ENCODE data around the gene TXLNB. TPM values are rescaled to one million over a fixed set of nuclear protein-coding genes. Genes with fewer than 3 reads are reported as not detected.

Gene TXLNB
- total RNA-seq (2021; fragmentation: NEBNext Ultra II Directional; extraction: Animal tissue kit (Norgen Biotek cat#: 25700)), result under 1 TPM in 1 of 6 experiments, not detected in 5; 0.07 TPM
- long read RNA-seq, result 0 reads

GRCh38 chr6:139291813-139292619, at the start of gene TXLNB:
TSS of gene TXLNB (minus strand) at chr6:139291998. CDS start at chr6:139288899, 3,099 bp downstream.
- Mint-ChIP-seq H3K27me3 (ENCODE audit: insufficient read depth) (peaks cover 3% of the 10 kb centered on the region; the same call in 1 of the 2 replicates), H3K4me1 (ENCODE audit: low read depth) (peaks cover 33% of the 10 kb centered on the region), H3K9me3 (no peaks in the 10 kb centered on the region), H3K27ac (peak within 1 kb of the TSS; percentile 90), H3K4me3 (peak within 1 kb of the TSS; percentile 80), H3K36me3 (ENCODE audit: low read depth) (0 out of 2 replicates have a peak, but pooled peaks cover 4% of the 10 kb centered on the region)
- DNase-seq, result peak; percentile 58
- no peak for TF ChIP-seq CTCF (IDR thresholded peaks at IDR 0.05)

- Mint-ChIP-seq H3K36me3 (ENCODE audit: low read depth) (no peaks in the 10 kb centered on the region), H3K4me3 (no peak overlapping the region), H3K9me3 (no peaks in the 10 kb centered on the region), H3K4me1 (ENCODE audit: low read depth) (peaks cover 15% of the 10 kb centered on the region; the same call in 1 of the 2 replicates), H3K27ac (no peak overlapping the region), H3K27me3 (ENCODE audit: insufficient read depth) (peaks cover 3% of the 10 kb centered on the region)
- DNase-seq, result no peak
- TF ChIP-seq CTCF (IDR thresholded peaks at IDR 0.05), result no peak
Observed at GRCh38 chr6:139341060-139341459, 49.3 kb upstream of the TXLNB start.

GRCh38 chr6:139338795-139339194, 47.0 kb upstream of the TXLNB start:
- Mint-ChIP-seq H3K4me1 (ENCODE audit: low read depth) (peaks cover 29% of the 10 kb centered on the region), H3K4me3 (no peak overlapping the region), H3K36me3 (ENCODE audit: low read depth) (no peaks in the 10 kb centered on the region), H3K27me3 (ENCODE audit: insufficient read depth) (no peaks in the 10 kb centered on the region; the same call in none of the 2 replicates), H3K9me3 (no peaks in the 10 kb centered on the region), H3K27ac (no peak overlapping the region)
- TF ChIP-seq CTCF (IDR thresholded peaks at IDR 0.05), result no peak
- DNase-seq, result no peak

- Mint-ChIP-seq H3K4me3 (no peak overlapping the region), H3K27me3 (ENCODE audit: insufficient read depth) (no peaks in the 10 kb centered on the region; the same call in 1 of the 2 replicates), H3K9me3 (no peaks in the 10 kb centered on the region), H3K36me3 (ENCODE audit: low read depth) (no peaks in the 10 kb centered on the region), H3K27ac (no peak overlapping the region), H3K4me1 (ENCODE audit: low read depth) (peaks cover 29% of the 10 kb centered on the region)
- no peak for TF ChIP-seq CTCF (IDR thresholded peaks at IDR 0.05)
- DNase-seq, result no peak
Observed at GRCh38 chr6:139337830-139338229, 46.0 kb upstream of the TXLNB start.

GRCh38 chr6:139337001-139337400, 45.2 kb upstream of the TXLNB start:
- H3K36me3 Mint-ChIP-seq (ENCODE audit: low read depth), result no peaks in the 10 kb centered on the region
- H3K27ac Mint-ChIP-seq, result no peak overlapping the region
- peaks cover 29% of the 10 kb centered on the region for H3K4me1 Mint-ChIP-seq (ENCODE audit: low read depth)
- no peaks in the 10 kb centered on the region for H3K27me3 Mint-ChIP-seq (ENCODE audit: insufficient read depth)
- DNase-seq, result no peak
- no peak overlapping the region for H3K4me3 Mint-ChIP-seq
- no peaks in the 10 kb centered on the region for H3K9me3 Mint-ChIP-seq
- no peak for TF ChIP-seq CTCF (IDR thresholded peaks at IDR 0.05)

All from HFFc6 (cell line).